H1 (cell line): ENCODE data around the gene ATP1B3.

ENCODE experiments used
- BACH1 ChIP-seq: IDR thresholded peaks from 2 replicates; pipeline ENCODE4 v1.6.1; 2012; ENCODE audit warnings: low read length, improper control_type of control experiment
- CBX5 ChIP-seq: fragments of 300-800, 300-1000 bp; sonication (generic); IDR thresholded peaks from 2 replicates; pipeline ENCODE4 v1.7.1; 2016; ENCODE audit warnings: antibody characterized with exemption, low read length, low read depth
- CTBP2 ChIP-seq: IDR thresholded peaks from 2 replicates; pipeline ENCODE4 v1.7.0; 2011; ENCODE audit warnings: borderline replicate concordance, mild to moderate bottlenecking, moderate library complexity, mixed read lengths, low read length; ENCODE audit not compliant: insufficient read depth, insufficient read length
- CTCF ChIP-seq, 3 experiments: IDR thresholded peaks; 1 replicate in 2 of 3; 2 replicates in 1 of 3; pipeline versions ENCODE4 v1.5.1 to v1.6.1; 2011; ENCODE audit warnings: low read length in 3 of 3, mild to moderate bottlenecking in 3 of 3, inconsistent platforms in 2 of 3, low read depth in 1 of 3, moderate library complexity in 1 of 3; ENCODE audit not compliant: insufficient read depth in 1 of 3; ENCODE audit errors: control extremely low read depth in 1 of 3
- EP300 ChIP-seq, 2 experiments: IDR thresholded peaks; 1 replicate in 1 of 2; 2 replicates in 1 of 2; pipeline ENCODE4 v1.6.1; 2011 to 2012; ENCODE audit warnings: low read depth in 2 of 2, low read length in 2 of 2, mild to moderate bottlenecking in 2 of 2, borderline replicate concordance in 1 of 2, inconsistent platforms in 1 of 2, moderate library complexity in 1 of 2
- EZH2 ChIP-seq: fragments of 200-600 bp; sonication (generic); IDR thresholded peaks from 2 replicates; pipeline ENCODE4 v1.7.1; 2012; ENCODE audit warnings: low read depth, mild to moderate bottlenecking, moderate library complexity, low read length, inconsistent platforms; ENCODE audit not compliant: severe bottlenecking
- FOSL1 ChIP-seq: IDR thresholded peaks from 2 replicates; pipeline ENCODE4 v1.6.1; 2011; ENCODE audit warnings: mild to moderate bottlenecking, low read depth, low read length, moderate library complexity; ENCODE audit not compliant: insufficient read depth
- MAFK ChIP-seq: IDR thresholded peaks from 2 replicates; pipeline ENCODE4 v1.6.1; 2012; ENCODE audit warnings: low read depth, mild to moderate bottlenecking, improper control_type of control experiment, low read length
- MAX ChIP-seq: IDR thresholded peaks from 2 replicates; pipeline ENCODE4 v1.6.1; 2012; ENCODE audit warnings: inconsistent platforms
- POLR2A ChIP-seq, 2 experiments: IDR thresholded peaks; 1 replicate in 1 of 2; 2 replicates in 1 of 2; pipeline ENCODE4 v1.6.1; 2011; ENCODE audit warnings: low read depth in 2 of 2, low read length in 2 of 2, mild to moderate bottlenecking in 2 of 2; ENCODE audit errors: control extremely low read depth in 1 of 2
- RAD21 ChIP-seq, 2 experiments: IDR thresholded peaks in 1 of 2; conservative IDR thresholded peaks in 1 of 2; 2 replicates each; pipeline ENCODE4 v1.6.1; 2011; ENCODE audit warnings: low read depth in 2 of 2, low read length in 2 of 2, improper control_type of control experiment in 1 of 2, inconsistent platforms in 1 of 2, mild to moderate bottlenecking in 1 of 2, moderate library complexity in 1 of 2
- RFX5 ChIP-seq: IDR thresholded peaks from 2 replicates; pipeline ENCODE4 v1.6.1; 2011; ENCODE audit warnings: low read depth, low read length, improper control_type of control experiment, borderline replicate concordance
- SP1 ChIP-seq: IDR thresholded peaks from 2 replicates; pipeline ENCODE4 v1.6.1; 2011; ENCODE audit warnings: low read depth, low read length
- TAF1 ChIP-seq: IDR thresholded peaks from 2 replicates; pipeline ENCODE4 v1.6.1; 2011; ENCODE audit warnings: mild to moderate bottlenecking, low read depth, low read length

GRCh38 chr3:141840737-141841544, 35.5 kb upstream of the ATP1B3 start:
- TF ChIP-seq CTCF (IDR thresholded peaks at IDR 0.05; ENCODE audit: control extremely low read depth in 1 of 3, insufficient read depth in 1 of 3, low read depth in 1 of 3, low read length in 3 of 3) = no peak
- TF ChIP-seq FOSL1 = no peak
- TF ChIP-seq RFX5 = no peak
- no peak for TF ChIP-seq SP1
- no peak for TF ChIP-seq POLR2A (IDR thresholded peaks at IDR 0.05; ENCODE audit: control extremely low read depth in 1 of 2, low read depth in 2 of 2, low read length in 2 of 2)
- TF ChIP-seq EZH2 = no peak
- no peak for TF ChIP-seq CTBP2
- no peak for TF ChIP-seq EP300 (IDR thresholded peaks at IDR 0.05; ENCODE audit: borderline replicate concordance in 1 of 2, low read depth in 2 of 2, low read length in 2 of 2)
- TF ChIP-seq MAX = no peak
- TF ChIP-seq RAD21 (IDR thresholded peaks at IDR 0.05 in 1 of 2, conservative IDR thresholded peaks at IDR 0.05 in 1 of 2; ENCODE audit: low read depth in 2 of 2, low read length in 2 of 2) = no peak
- TF ChIP-seq BACH1 = no peak
- no peak for TF ChIP-seq TAF1
- TF ChIP-seq MAFK = no peak
- TF ChIP-seq CBX5 = no peak
